ENCODE data around the gene REELD1.

The REELD1 gene

DNA sequence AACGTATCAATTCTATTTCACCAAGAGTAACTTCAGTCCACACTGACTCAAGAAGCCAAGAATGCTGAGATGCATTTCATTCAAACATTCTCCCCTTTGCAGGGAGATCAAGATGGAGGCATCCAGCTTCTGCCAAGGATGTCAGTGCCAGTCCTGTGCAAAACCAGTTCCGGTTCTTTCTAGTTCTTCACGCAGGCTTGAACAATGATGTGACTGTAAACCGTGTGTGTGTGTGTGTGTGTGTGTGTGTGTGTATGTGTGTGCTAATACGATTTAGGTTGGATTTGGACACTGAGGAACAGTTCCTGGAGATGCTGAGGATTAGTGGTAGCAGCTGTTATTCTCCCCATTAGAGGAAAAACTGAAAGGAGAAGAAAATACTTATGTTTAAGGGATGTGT, at the start of gene REELD1:
TSS of gene REELD1 (plus strand) at position 301 of the 400 bp plus-strand sequence. CDS start 2,415 bp downstream, outside the sequence.
- DNase-seq (ENCODE audit: low read depth, low spot score): no peak

DNA sequence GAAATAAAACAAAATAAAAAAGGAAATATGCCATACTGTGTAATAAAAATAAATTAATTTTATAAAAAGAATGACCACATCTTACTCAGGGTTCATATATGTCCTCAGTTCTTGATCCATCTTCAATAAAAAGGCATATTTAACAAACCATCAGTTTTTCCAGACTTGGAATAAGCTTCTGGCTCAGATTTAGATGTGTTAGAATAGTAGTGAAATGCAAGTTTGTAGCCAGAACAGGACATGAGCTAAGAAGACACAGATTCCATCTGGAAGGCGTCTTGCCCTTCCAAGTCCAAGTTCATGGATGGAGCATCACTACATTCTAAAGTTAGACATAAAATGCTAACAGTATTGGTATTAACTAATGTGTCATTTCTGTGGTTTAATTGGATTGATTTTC, 49.1 kb upstream of the REELD1 start:
- DNase-seq (ENCODE audit: low read depth, low spot score): no peak

DNA sequence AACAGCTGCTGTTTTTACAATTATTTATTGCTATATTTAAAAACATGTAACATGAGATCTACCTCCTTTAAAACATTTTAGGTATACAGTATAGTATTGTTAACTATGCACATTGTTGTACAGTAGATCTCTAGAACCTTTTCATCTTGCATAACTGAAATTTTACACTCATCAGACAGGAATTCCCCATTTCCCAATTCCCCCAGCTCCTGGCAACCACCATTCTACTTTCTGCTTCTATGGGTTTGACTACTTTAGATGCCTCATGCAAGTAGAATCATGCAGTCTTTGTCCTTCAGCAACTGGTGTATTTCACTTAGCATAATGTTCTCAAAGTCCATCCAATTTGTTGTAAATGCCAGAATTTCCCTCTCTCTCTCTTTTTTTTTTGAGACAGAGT, 48.5 kb upstream of the REELD1 start:
- DNase-seq (ENCODE audit: low read depth, low spot score): no peak

GRCh38 chr4:146170149-146170548, 44.2 kb upstream of the REELD1 start:
- no peak for DNase-seq (ENCODE audit: low read depth, low spot score)

DNA sequence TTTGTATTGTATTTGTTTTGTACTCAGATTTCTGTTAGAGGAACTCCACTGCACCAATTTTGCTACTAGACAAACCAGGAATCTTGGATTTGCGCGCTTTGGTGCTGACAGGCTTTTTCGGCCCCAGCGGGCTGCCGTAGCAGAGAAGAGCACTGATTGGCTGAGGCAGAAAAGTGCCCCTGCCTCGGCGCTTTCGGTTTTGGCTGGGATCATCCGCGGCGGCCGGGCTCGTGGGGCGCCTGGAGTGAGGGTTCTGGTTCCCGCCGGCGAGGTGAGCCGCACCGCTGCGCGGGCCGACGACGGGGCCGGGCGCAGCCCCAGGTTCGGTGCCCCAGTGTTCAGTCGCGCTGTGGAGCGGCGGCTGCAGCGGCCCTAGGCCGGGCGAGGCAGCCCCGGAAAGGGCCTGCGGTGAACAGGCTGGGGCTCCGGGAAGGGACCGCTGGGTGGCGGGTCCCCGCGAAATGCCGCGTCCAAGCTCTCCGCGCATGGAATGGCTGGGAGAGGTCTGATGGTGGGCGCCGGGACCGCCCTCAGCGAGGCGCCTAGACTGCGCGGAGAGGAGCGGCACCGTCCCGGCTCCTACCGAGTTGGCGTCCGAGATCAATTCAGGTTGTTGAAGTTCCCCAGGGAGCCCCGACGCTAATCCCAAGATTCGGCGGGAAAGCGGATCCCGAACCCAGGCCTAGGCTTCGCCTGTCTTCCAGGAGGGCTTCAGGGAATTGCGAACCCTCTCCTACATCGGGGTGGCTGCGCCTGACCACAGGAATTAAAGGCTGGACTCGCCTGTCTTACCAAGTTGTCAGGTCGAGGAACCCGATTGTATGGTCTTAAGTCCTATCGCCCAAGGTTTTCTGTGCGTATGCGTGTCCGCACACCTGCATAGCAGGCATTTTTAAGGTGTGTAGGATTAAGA, 38.5 kb upstream of the REELD1 start, which contains the start of gene LSM6:
TSS of gene LSM6 (plus strand) at position 178 of the 913 bp plus-strand sequence. CDS start 7,204 bp downstream, outside the sequence.
- DNase-seq (ENCODE audit: low read depth, low spot score): peak; percentile 87

DNA sequence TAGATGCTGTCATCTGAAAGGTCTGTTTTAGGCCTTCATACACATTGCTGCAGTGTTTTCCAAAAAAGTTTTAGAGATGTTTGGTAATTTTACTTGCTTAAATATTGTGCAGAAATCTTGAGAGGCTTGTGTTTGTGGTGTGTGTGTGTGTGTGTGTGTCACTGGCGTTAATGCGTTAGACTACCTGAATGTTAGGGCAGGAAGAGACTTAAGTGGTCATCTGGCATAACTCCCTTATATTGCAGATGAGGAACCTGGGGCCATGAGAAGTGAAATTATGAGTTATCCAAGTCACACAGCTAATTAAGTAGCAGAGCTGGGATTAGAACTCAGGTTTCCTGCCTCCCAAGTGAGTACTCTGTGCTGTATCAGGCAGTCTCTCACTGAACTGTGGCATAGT, 37.4 kb upstream of the REELD1 start:
- no peak for DNase-seq (ENCODE audit: low read depth, low spot score)

GRCh38 chr4:146178126-146178525, 36.2 kb upstream of the REELD1 start:
- DNase-seq (ENCODE audit: low read depth, low spot score): no peak

- DNase-seq (ENCODE audit: low read depth, low spot score): peak; percentile 18
These were observed 34.5 kb upstream of the REELD1 start for GRCh38 chr4:146179784-146180370.

GRCh38 chr4:146182443-146182842, 31.9 kb upstream of the REELD1 start:
- no peak for DNase-seq (ENCODE audit: low read depth, low spot score)

GRCh38 chr4:146183209-146183608, 31.1 kb upstream of the REELD1 start:
- no peak for DNase-seq (ENCODE audit: low read depth, low spot score)

DNA sequence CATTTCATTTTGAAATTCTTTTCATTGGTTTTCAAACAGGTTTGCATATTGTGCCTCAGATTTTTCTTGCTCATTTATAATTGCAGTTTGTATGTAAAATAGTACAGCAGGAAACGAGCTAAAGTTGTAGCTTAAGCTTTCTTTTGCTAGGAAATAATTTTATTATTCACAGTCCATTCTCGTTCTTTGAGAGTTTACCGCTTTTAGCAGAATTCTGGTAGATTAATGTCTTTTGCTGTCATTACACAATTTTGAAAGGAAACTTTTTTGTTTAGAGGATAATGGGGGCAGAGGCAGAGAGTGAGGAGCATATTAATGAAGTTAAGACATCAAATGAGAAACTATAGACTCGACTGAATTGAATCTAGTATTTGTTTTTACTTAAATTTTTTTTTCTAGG, 28.3 kb upstream of the REELD1 start:
- no peak for DNase-seq (ENCODE audit: low read depth, low spot score)

GRCh38 chr4:146186596-146186995, 27.7 kb upstream of the REELD1 start:
- DNase-seq (ENCODE audit: low read depth, low spot score): no peak

DNA sequence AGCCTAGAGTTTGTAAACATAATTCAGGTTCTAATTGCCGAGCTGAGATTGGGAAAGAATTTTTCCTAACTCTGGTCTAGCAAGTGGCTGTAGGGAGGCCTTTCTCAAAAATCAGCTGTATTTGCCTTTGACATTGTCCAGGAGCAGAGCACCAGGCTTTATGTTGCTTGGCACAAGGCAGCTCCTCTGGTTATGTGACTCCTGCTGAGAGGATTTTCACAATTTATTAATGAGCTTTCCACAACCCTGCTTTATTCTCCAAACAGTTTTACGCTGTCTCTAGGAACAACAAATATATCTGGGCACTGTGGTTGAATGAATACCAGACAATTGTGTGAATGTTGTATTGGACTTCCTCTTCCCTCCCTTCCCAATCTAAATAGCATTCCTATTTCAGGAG, 23.9 kb upstream of the REELD1 start:
- DNase-seq (ENCODE audit: low read depth, low spot score): no peak

DNA sequence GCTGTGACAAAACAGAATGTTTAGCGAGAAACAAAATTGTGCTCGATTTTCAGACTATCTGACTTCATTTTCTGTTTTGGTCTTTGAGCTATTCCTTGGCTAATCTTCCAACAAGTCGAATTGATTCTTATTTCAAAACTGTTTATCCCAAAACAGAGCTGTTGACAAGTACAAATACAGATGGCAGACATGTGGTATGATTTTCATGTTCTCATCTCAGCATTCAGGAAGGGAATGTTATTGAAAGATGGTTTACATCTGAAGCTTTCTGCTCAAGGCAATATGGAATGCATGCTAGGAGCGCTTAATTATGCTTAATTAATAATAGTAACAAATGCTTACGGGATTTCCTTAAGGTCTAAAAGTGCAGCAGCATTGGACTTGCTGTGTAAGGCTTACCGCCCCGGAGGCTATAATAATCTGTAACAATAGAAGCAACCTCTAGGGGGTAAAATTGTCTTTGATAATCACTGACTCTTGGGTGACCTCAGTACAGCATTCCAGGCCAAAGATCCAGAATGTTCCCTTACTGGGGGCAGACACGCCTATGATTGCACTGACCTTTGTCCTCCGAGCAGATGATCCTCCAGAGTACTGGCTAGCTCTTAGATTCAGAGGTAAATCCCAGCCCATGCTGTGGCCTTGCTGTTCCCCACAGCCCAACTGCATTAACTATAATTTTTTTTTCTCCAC, 22.4 kb upstream of the REELD1 start:
- DNase-seq (ENCODE audit: low read depth, low spot score): peak; percentile 8

GRCh38 chr4:146193628-146194027, 20.7 kb upstream of the REELD1 start:
- DNase-seq (ENCODE audit: low read depth, low spot score): no peak

- DNase-seq (ENCODE audit: low read depth, low spot score): no peak
These were observed 20.1 kb upstream of the REELD1 start for GRCh38 chr4:146194212-146194611.

DNA sequence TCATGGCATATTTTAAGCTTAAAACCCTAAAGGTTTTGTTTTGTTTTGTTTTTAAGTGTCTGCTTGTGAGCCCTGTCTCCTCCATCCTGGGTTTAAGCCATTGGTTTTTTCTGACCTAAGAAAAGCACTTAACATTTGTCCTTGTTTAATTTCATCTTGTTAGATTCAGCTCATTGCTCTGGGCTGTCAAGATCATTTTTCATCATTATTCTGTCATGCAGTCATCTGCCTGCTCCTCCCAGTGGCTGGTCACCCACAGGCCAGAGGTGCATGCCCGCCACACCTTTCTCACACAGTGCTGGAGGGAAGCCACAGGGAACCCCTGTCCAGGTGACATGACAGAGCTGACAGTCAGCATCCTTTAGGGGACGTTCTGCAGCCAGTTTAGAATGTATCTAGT, 11.7 kb upstream of the REELD1 start:
- no peak for DNase-seq (ENCODE audit: low read depth, low spot score)

DNA sequence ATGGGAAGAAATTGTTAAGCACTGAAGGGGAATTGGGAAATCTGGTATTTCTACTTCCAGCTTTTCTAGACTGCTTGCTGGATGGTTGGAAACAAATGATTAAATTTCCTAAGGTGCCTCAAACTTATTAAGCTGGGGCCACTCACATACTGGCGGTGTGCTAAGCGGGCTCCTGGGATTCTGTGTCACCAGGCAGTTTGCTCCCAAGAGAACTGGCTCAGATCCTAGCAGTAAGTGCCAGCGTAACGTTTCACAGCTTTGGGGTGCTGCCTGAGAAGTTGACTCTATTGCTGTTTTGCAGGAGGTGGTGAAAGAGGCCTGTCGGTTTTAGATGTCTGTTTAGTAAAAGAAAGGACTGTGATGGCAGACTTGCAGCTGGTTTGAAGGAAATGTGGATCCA, 6.9 kb upstream of the REELD1 start:
- DNase-seq (ENCODE audit: low read depth, low spot score): no peak

DNA sequence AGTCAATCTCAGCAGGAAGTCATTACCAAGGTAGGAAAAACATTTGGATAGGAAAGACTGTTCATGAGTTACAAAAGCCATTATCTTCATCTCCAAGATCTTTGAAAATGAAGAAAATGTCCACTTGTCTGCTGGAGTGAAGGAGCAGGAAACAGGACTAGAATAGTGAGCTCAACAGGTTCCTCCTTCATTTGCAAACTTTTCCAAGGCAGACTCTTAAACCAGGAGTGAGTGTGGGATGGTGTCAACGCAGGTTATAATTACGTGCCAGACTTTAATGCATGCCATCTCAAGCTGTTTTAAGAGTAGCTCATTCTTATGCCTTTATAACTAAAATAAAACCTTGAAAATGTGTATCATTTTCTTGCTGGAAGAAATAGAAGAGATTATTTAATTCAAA, 3.4 kb upstream of the REELD1 start:
- no peak for DNase-seq (ENCODE audit: low read depth, low spot score)

DNA sequence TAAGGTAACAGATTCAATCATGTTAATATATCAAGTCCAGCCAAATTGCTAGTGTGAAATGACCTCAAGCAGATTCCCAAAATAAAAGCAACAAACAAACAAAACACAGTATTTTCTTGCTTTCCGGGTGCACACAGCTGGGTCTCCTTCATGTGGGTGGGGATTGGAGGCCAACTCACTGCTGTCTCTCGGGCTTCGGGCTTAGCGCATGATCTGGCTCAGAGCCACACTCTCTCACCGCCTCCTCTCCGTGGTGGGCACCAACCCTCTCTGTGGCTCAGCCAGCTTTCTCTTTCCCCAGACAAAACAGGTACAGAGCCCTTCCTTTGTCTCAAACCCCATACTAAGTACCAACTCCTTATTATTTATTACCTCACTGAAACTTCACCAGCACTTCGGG, 2.9 kb upstream of the REELD1 start:
- no peak for DNase-seq (ENCODE audit: low read depth, low spot score)

GRCh38 chr4:146212781-146213180, 1.6 kb upstream of the REELD1 start:
- DNase-seq (ENCODE audit: low read depth, low spot score): no peak

DNA sequence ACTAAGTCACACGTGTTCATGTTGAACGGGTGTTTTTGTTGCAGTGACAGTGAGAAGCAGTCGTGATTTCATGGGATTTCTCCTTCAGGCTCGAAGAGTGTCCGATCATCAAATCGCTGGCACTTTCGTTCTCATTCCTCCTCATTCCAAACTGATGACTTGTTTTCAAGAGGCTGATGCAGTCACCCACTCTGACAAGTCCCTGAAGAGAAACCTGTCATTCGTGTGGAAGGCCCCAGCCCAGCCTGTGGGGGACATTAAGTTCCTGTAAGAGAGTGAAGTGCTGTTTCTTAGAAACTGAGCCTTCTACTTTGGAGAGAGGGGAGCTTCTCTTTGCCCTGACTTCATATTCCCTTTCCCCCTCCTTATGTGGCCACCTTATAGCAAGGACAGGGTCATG, 8.0 kb downstream of the REELD1 start:
- DNase-seq (ENCODE audit: low read depth, low spot score): no peak

Data from ELF-1 (cell line).